IMR-90 (cell line): Measurements from ENCODE around the gene BDKRB1. TPM values are rescaled to one million over a fixed set of nuclear protein-coding genes. Genes with fewer than 3 reads are reported as not detected.
A peak's percentile ranks its signal among the peaks of the same experiment; 100 is the strongest.

Source experiments
- ATAC-seq: fragments of 200-7000 bp; cut with Tn5 transposase; 2 replicates; pipeline ENCODE4 v1.9.1; 2020; ENCODE audit warnings: low read depth, mild to moderate bottlenecking, moderate library complexity
- BruUV-seq: library from RNA; stranded (reverse); fragments of 400-500 nt; replicated peaks from 2 replicates; lab custom pipeline; 2021; lab: Mats Ljungman, UMichigan
- CTCF ChIA-PET: fragments of 300-600 bp; formaldehyde crosslinking; extraction: SDS; loops from one replicate; lab custom pipeline; 2021; ENCODE audit warnings: antibody characterized with exemption; lab: Yijun Ruan, JAX
- POLR2A ChIA-PET: fragments of 300-600 bp; sonication (Branson Sonifier 250); formaldehyde crosslinking; loops from one replicate; lab custom pipeline; 2022; ENCODE audit warnings: antibody characterized with exemption; ENCODE audit not compliant: unreplicated experiment; lab: Charles Lee
- DNase-seq: peaks from one replicate; pipeline ENCODE4 v3.0.0; 2013
- H2AFZ ChIP-seq: replicated peaks from 2 replicates; pipeline ENCODE3; 2013; ENCODE audit warnings: low read length, mild to moderate bottlenecking; ENCODE audit not compliant: poor library complexity
- H2AK5ac ChIP-seq: 2 replicates; pipeline ENCODE4 v1.6.1; 2013; ENCODE audit warnings: low read depth, low read length, inconsistent platforms
- H2AK9ac ChIP-seq: replicated peaks from 2 replicates; pipeline ENCODE3; 2013; ENCODE audit warnings: mild to moderate bottlenecking, low read depth, low read length, moderate library complexity; ENCODE audit not compliant: poor library complexity
- H2BK120ac ChIP-seq: 2 replicates; pipeline ENCODE4 v1.6.1; 2013; ENCODE audit warnings: low read depth, low read length, inconsistent platforms
- H2BK15ac ChIP-seq: 3 replicates; pipeline ENCODE4 v1.6.1; 2013; ENCODE audit warnings: low read depth, low read length, inconsistent platforms
- H2BK20ac ChIP-seq: 2 replicates; pipeline ENCODE4 v1.6.1; 2013; ENCODE audit warnings: low read depth, mild to moderate bottlenecking, inconsistent platforms, low read length, moderate library complexity
- H2BK5ac ChIP-seq: 2 replicates; pipeline ENCODE4 v1.6.1; 2013; ENCODE audit warnings: mild to moderate bottlenecking, low read depth, low read length, inconsistent platforms; ENCODE audit not compliant: poor library complexity, severe bottlenecking
- H3K14ac ChIP-seq: replicated peaks from 2 replicates; pipeline ENCODE4 v1.6.1; 2013; ENCODE audit warnings: low read depth, low read length, inconsistent platforms
- H3K18ac ChIP-seq: 2 replicates; pipeline ENCODE4 v1.6.1; 2013; ENCODE audit warnings: low read depth, low read length, control low read depth
- H3K23ac ChIP-seq: 2 replicates; pipeline ENCODE4 v1.6.1; 2013; ENCODE audit warnings: low read depth, low read length, inconsistent platforms
- H3K27ac ChIP-seq: 2 replicates; pipeline ENCODE4 v1.5.1; 2013; ENCODE audit warnings: mild to moderate bottlenecking, control low read depth, low read length; ENCODE audit not compliant: insufficient read depth
- H3K27me3 ChIP-seq: 2 replicates; pipeline ENCODE4 v1.6.1; 2013; ENCODE audit warnings: low read length; ENCODE audit not compliant: control insufficient read depth, insufficient read depth
- H3K36me3 ChIP-seq: 2 replicates; pipeline ENCODE4 v1.6.1; 2013; ENCODE audit warnings: low read length, mixed read lengths; ENCODE audit not compliant: control insufficient read depth, insufficient read depth
- H3K4ac ChIP-seq: 2 replicates; pipeline ENCODE4 v1.6.1; 2013; ENCODE audit warnings: low read depth, low read length, inconsistent platforms
- H3K4me1 ChIP-seq: 2 replicates; pipeline ENCODE4 v1.6.1; 2013; ENCODE audit warnings: low read length, mixed read lengths; ENCODE audit not compliant: control insufficient read depth, insufficient read depth
- H3K4me2 ChIP-seq: 2 replicates; pipeline ENCODE4 v1.6.1; 2013; ENCODE audit warnings: low read depth, mild to moderate bottlenecking, control low read depth, low read length, moderate library complexity
- H3K4me3 ChIP-seq: 2 replicates; pipeline ENCODE4 v1.5.1; 2013; ENCODE audit warnings: low read depth, mild to moderate bottlenecking, control low read depth, low read length, moderate library complexity; ENCODE audit not compliant: insufficient read depth
- H3K56ac ChIP-seq: 2 replicates; pipeline ENCODE4 v1.6.1; 2013; ENCODE audit warnings: low read length, inconsistent platforms; ENCODE audit not compliant: insufficient read depth; ENCODE audit errors: extremely low read depth
- H3K79me1 ChIP-seq, 2 experiments: 2 replicates each; pipeline ENCODE4 v1.6.1; 2013; ENCODE audit warnings: low read length in 2 of 2, inconsistent platforms in 1 of 2, low read depth in 1 of 2
- H3K9ac ChIP-seq: 2 replicates; pipeline ENCODE4 v1.6.1; 2013; ENCODE audit warnings: low read depth, low read length, control low read depth
- H3K9me1 ChIP-seq: 2 replicates; pipeline ENCODE4 v1.6.1; 2013; ENCODE audit warnings: low read length, inconsistent platforms; ENCODE audit not compliant: insufficient read depth
- H3K9me3 ChIP-seq: 2 replicates; pipeline ENCODE4 v1.6.1; 2013; ENCODE audit warnings: low read length; ENCODE audit not compliant: control insufficient read depth, insufficient read depth
- H4K20me1 ChIP-seq: 2 replicates; pipeline ENCODE4 v1.6.1; 2013; ENCODE audit warnings: low read length, inconsistent platforms; ENCODE audit not compliant: insufficient read depth
- H4K5ac ChIP-seq: 2 replicates; pipeline ENCODE4 v1.6.1; 2013; ENCODE audit warnings: mild to moderate bottlenecking, low read depth, low read length, control low read depth
- H4K8ac ChIP-seq, 2 experiments: 2 replicates each; pipeline ENCODE4 v1.6.1; 2013; ENCODE audit warnings: low read depth in 2 of 2, low read length in 2 of 2, control low read depth in 1 of 2, inconsistent platforms in 1 of 2
- H4K91ac ChIP-seq: 2 replicates; pipeline ENCODE4 v1.6.1; 2013; ENCODE audit warnings: low read depth, low read length, inconsistent platforms; ENCODE audit not compliant: insufficient read depth
- BHLHE40 ChIP-seq: fragments of 150-350 bp; IDR thresholded peaks from 2 replicates; pipeline ENCODE4 v1.6.1; 2016; ENCODE audit warnings: mild to moderate bottlenecking, low read depth, low read length
- CEBPB ChIP-seq: IDR thresholded peaks from 2 replicates; pipeline ENCODE4 v1.6.1; 2012; ENCODE audit warnings: low read depth, low read length, improper control_type of control experiment
- MAFK ChIP-seq: IDR thresholded peaks from 2 replicates; pipeline ENCODE4 v1.6.1; 2012; ENCODE audit warnings: low read depth, low read length, improper control_type of control experiment
- MAZ ChIP-seq: IDR thresholded peaks from 2 replicates; pipeline ENCODE4 v1.6.1; 2012; ENCODE audit warnings: low read depth, mild to moderate bottlenecking, low read length, improper control_type of control experiment, moderate library complexity, borderline replicate concordance
- MXI1 ChIP-seq: IDR thresholded peaks from 2 replicates; pipeline ENCODE4 v1.6.1; 2012; ENCODE audit warnings: low read depth, mild to moderate bottlenecking, low read length, moderate library complexity, borderline replicate concordance
- NFE2L2 ChIP-seq: fragments of 150-350 bp; IDR thresholded peaks from 2 replicates; pipeline ENCODE4 v1.6.1; 2016; ENCODE audit warnings: low read depth, mild to moderate bottlenecking, low read length
- POLR2A ChIP-seq: IDR thresholded peaks from 2 replicates; pipeline ENCODE4 v1.6.1; 2012; ENCODE audit warnings: mild to moderate bottlenecking, low read depth, low read length
- RFX5 ChIP-seq: IDR thresholded peaks from 2 replicates; pipeline ENCODE4 v1.8.0; 2012; ENCODE audit warnings: low read depth, mild to moderate bottlenecking, low read length, moderate library complexity
- WGBS, 2 experiments: methylation state at CpG; one replicate each; pipeline versions ENCODE4 v1.1.5 to v1.1.7; 2013; ENCODE audit warnings: missing lambda C conversion rate in 2 of 2; ENCODE audit not compliant: insufficient read length in 1 of 2; ENCODE audit errors: extremely low coverage in 2 of 2; 5-methylcytosine and 5-hydroxymethylcytosine counted together
- dilution Hi-C: fragments of 300-500 bp; cut with HindIII; formaldehyde crosslinking; loops from one replicate; pipeline ENCODE4 v1.14.3; 2018; ENCODE audit warnings: low sequenced_read_pairs; ENCODE audit not compliant: unreplicated experiment
- in situ Hi-C: fragments of 300-500 bp; cut with MboI; formaldehyde crosslinking; loops from 3 replicates; pipeline ENCODE4 v1.14.3; 2019; ENCODE audit warnings: low sequenced_read_pairs, inconsistent platforms, mixed read lengths
- intact Hi-C: fragments of 100-400 bp; cut with micrococcal nuclease; formaldehyde crosslinking; loops from 2 replicates; pipeline ENCODE4 v1.10.0; 2022
- polyA plus RNA-seq, 3 experiments: library from polyadenylated mRNA; depleted of rRNA; stranded (reverse); fragments of >200 nt; gene quantifications; 2 replicates each; pipeline ENCODE4 v1.2.3, GENCODE V29; 2012; ENCODE audit warnings: low replicate concordance in 1 of 3
- total RNA-seq: library from RNA; depleted of rRNA; stranded (reverse); fragments of >200 nt; gene quantifications from 2 replicates; pipeline ENCODE4 v1.2.3, GENCODE V29; 2012
- TF ChIP-seq, protein P1 (sequence below): fragments of 150-350 bp; IDR thresholded peaks from 2 replicates; pipeline ENCODE4 v1.6.1; 2016; ENCODE audit warnings: low read depth, mild to moderate bottlenecking, low read length, moderate library complexity, borderline replicate concordance
- TF ChIP-seq, protein P2 (sequence below): conservative IDR thresholded peaks from 2 replicates; pipeline ENCODE4 v1.5.1; 2012; ENCODE audit warnings: mild to moderate bottlenecking, low read depth, low read length, improper control_type of control experiment
- TF ChIP-seq, protein P3 (sequence below): fragments of 150-350 bp; IDR thresholded peaks from 2 replicates; pipeline ENCODE4 v1.6.1; 2017; ENCODE audit warnings: mild to moderate bottlenecking, antibody characterized with exemption, low read length, low read depth

Gene BDKRB1
- total and polyA plus RNA-seq, 2 of the 4 experiments (the other 2 are of a cell fraction), result 56.5 to 130 TPM

DNA sequence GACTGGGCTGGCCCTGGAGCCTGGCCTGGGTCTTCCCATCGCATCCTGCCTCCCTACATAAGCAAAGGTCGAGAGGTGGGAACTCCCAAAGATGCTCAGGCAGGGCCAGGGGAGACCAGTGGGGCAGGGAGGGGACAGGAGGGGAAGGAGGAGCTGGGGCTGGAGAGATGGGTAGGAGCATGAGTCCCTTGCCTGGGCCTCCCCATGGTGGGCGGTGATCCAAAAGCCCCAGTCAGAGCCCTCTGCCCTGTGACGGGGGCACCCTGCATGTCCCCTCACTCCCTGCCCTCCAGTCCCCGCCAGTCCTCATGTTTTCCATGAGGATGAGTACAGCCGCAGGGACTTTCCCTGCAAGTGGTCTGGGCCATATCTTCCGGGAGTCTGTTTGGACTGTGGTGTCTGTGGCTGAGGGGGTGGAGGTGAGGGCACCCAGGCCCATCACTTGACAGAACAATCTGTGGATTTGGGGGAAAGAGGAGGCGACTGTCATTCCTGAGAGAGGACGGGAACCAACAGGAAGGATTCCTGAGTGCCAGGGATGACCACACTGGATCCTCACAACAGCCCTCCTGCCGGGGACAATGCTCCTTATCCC is 42.0 kb upstream of the BDKRB1 start:
- POLR2A ChIA-PET, result no interaction called here
- peak overlapping the region; percentile 5; the same call in 1 of the 2 replicates for H4K91ac ChIP-seq
- peak overlapping the region in 1 of 2 experiments; percentile 65; a peak in 1 of 4 replicates for H4K8ac ChIP-seq
- no peak overlapping the region for H3K23ac ChIP-seq
- 0 out of 2 replicates have a peak overlapping the region, but pooled peaks have one; percentile 35 for H3K14ac ChIP-seq
- peaks cover 65% of the 10 kb centered on the region for H4K20me1 ChIP-seq
- no peak overlapping the region for H2AK9ac ChIP-seq
- intact Hi-C loops, result no loop called here
- no peak overlapping the region for H3K4me3 ChIP-seq
- no peak overlapping the region for H2AFZ ChIP-seq
- no peak overlapping the region for H3K9ac ChIP-seq
- H3K79me1 ChIP-seq, result peaks cover 58 to 94% of the 10 kb centered on the region in 2 experiments
- H2BK120ac ChIP-seq, result peak overlapping the region; percentile 53; the same call in 1 of the 2 replicates
- peaks cover 24% of the 10 kb centered on the region for H3K4me1 ChIP-seq
- peaks cover 79% of the 10 kb centered on the region for H3K36me3 ChIP-seq
- BruUV-seq, result no TSS peak
- no peak overlapping the region for H3K56ac ChIP-seq
- TF ChIP-seq POLR2A (0 out of 2 replicates have a peak, but pooled peaks have one; percentile 24), BHLHE40 (no peak), MXI1 (no peak), MAZ (0 out of 2 replicates have a peak, but pooled peaks have one; percentile 20), RFX5 (no peak), CEBPB (no peak), MAFK (no peak), NFE2L2 (no peak)
- TF ChIP-seq, protein P1, sequence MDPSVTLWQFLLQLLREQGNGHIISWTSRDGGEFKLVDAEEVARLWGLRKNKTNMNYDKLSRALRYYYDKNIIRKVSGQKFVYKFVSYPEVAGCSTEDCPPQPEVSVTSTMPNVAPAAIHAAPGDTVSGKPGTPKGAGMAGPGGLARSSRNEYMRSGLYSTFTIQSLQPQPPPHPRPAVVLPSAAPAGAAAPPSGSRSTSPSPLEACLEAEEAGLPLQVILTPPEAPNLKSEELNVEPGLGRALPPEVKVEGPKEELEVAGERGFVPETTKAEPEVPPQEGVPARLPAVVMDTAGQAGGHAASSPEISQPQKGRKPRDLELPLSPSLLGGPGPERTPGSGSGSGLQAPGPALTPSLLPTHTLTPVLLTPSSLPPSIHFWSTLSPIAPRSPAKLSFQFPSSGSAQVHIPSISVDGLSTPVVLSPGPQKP, result no peak
- TF ChIP-seq, protein P2, sequence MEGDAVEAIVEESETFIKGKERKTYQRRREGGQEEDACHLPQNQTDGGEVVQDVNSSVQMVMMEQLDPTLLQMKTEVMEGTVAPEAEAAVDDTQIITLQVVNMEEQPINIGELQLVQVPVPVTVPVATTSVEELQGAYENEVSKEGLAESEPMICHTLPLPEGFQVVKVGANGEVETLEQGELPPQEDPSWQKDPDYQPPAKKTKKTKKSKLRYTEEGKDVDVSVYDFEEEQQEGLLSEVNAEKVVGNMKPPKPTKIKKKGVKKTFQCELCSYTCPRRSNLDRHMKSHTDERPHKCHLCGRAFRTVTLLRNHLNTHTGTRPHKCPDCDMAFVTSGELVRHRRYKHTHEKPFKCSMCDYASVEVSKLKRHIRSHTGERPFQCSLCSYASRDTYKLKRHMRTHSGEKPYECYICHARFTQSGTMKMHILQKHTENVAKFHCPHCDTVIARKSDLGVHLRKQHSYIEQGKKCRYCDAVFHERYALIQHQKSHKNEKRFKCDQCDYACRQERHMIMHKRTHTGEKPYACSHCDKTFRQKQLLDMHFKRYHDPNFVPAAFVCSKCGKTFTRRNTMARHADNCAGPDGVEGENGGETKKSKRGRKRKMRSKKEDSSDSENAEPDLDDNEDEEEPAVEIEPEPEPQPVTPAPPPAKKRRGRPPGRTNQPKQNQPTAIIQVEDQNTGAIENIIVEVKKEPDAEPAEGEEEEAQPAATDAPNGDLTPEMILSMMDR, result no peak
- TF ChIP-seq, protein P3, sequence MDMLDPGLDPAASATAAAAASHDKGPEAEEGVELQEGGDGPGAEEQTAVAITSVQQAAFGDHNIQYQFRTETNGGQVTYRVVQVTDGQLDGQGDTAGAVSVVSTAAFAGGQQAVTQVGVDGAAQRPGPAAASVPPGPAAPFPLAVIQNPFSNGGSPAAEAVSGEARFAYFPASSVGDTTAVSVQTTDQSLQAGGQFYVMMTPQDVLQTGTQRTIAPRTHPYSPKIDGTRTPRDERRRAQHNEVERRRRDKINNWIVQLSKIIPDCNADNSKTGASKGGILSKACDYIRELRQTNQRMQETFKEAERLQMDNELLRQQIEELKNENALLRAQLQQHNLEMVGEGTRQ, result no peak
- dilution Hi-C loops, result no loop called here
- H3K18ac ChIP-seq, result no peak overlapping the region; the same call in 1 of the 2 replicates
- no peak overlapping the region for H2BK20ac ChIP-seq
- CTCF ChIA-PET, result no interaction called here
- no peak overlapping the region; the same call in 1 of the 2 replicates for H3K4me2 ChIP-seq
- H2AK5ac ChIP-seq, result peak overlapping the region; percentile 71
- in situ Hi-C loops, result no loop called here
- no peak overlapping the region for H4K5ac ChIP-seq
- no CpG with 5 or more reads among the region's 10 CpGs for WGBS, 2 experiments
- DNase-seq (no peak), ATAC-seq (peak; percentile 24)
- no peaks in the 10 kb centered on the region for H3K27me3 ChIP-seq
- peaks cover 24% of the 10 kb centered on the region for H3K9me1 ChIP-seq
- H3K27ac ChIP-seq, result peak overlapping the region; percentile 46
- H3K9me3 ChIP-seq, result peaks cover 14% of the 10 kb centered on the region
- H2BK5ac ChIP-seq, result peak overlapping the region; percentile 31
- no peak overlapping the region for H2BK15ac ChIP-seq
- peak overlapping the region; percentile 44; the same call in 1 of the 2 replicates for H3K4ac ChIP-seq
